ENCODE results near the gene USP9Y.

The USP9Y gene

GRCh38 chrY:12733625-12734024, 32.6 kb downstream of the USP9Y start:
- no peak for DNase-seq (ENCODE audit: low spot score)
- ChIA-PET CTCF (no interaction called here), POLR2A (ENCODE audit: low non-redundant PET) (no interaction called here)
- TF ChIP-seq CTCF (conservative IDR thresholded peaks at IDR 0.05; ENCODE audit: low read depth), result no peak
- H3K27ac ChIP-seq, result no peak overlapping the region

- TF ChIP-seq CTCF (conservative IDR thresholded peaks at IDR 0.05; ENCODE audit: low read depth), result no peak
- no peak overlapping the region for H3K27ac ChIP-seq
- CTCF ChIA-PET, result no interaction called here
- DNase-seq (ENCODE audit: low spot score), result no peak
- POLR2A ChIA-PET (ENCODE audit: low non-redundant PET), result no interaction called here
Observed at GRCh38 chrY:12734051-12734450, 33.0 kb downstream of the USP9Y start.

- no peak overlapping the region for H3K27ac ChIP-seq
- DNase-seq (ENCODE audit: low spot score), result no peak
- CTCF ChIA-PET, result no interaction called here
- POLR2A ChIA-PET (ENCODE audit: low non-redundant PET), result no interaction called here
- TF ChIP-seq CTCF (conservative IDR thresholded peaks at IDR 0.05; ENCODE audit: low read depth), result no peak
Observed at GRCh38 chrY:12741414-12741813, 40.4 kb downstream of the USP9Y start.

GRCh38 chrY:12742725-12743124, 41.7 kb downstream of the USP9Y start:
- TF ChIP-seq CTCF (conservative IDR thresholded peaks at IDR 0.05; ENCODE audit: low read depth), result no peak
- ChIA-PET POLR2A (ENCODE audit: low non-redundant PET) (no interaction called here), CTCF (no interaction called here)
- DNase-seq (ENCODE audit: low spot score), result no peak
- H3K27ac ChIP-seq, result no peak overlapping the region

- ChIA-PET POLR2A (ENCODE audit: low non-redundant PET) (no interaction called here), CTCF (no interaction called here)
- TF ChIP-seq CTCF (conservative IDR thresholded peaks at IDR 0.05; ENCODE audit: low read depth), result no peak
- no peak for DNase-seq (ENCODE audit: low spot score)
- no peak overlapping the region for H3K27ac ChIP-seq
Observed at GRCh38 chrY:12744091-12744490, 43.1 kb downstream of the USP9Y start.

GRCh38 chrY:12749293-12749692, 48.3 kb downstream of the USP9Y start:
- POLR2A ChIA-PET (ENCODE audit: low non-redundant PET), result no interaction called here

More at GRCh38 chrY:12749293-12749692, 48.3 kb downstream of the USP9Y start:
- CTCF ChIA-PET, result no interaction called here
- TF ChIP-seq CTCF (conservative IDR thresholded peaks at IDR 0.05; ENCODE audit: low read depth), result no peak
- H3K27ac ChIP-seq, result no peak overlapping the region
- DNase-seq (ENCODE audit: low spot score), result no peak
